GM12878 (cell line): ENCODE results near the gene SMARCAL1. TPM values are rescaled to one million over a fixed set of nuclear protein-coding genes. Genes with fewer than 3 reads are reported as not detected.

Experiments used
- ATAC-seq: fragments of 200-7000 bp; cut with Tn5 transposase; 3 replicates; pipeline ENCODE4 v1.9.1; 2020; ENCODE audit warnings: mild to moderate bottlenecking, moderate library complexity
- BruUV-seq: library from RNA; stranded (reverse); fragments of 400-500 nt; replicated peaks from 2 replicates; lab custom pipeline; 2021; lab: Mats Ljungman, UMichigan
- CTCF ChIA-PET: fragments of 300-600 bp; sonication (Branson Sonifier 250); formaldehyde crosslinking; extraction: SDS; loops from one replicate; lab custom pipeline; 2021; ENCODE audit warnings: inconsistent platforms; lab: Yijun Ruan, JAX
- POLR2A ChIA-PET: fragments of 350-600 bp; formaldehyde crosslinking; extraction: SDS; loops from one replicate; lab custom pipeline; 2021; ENCODE audit warnings: inconsistent platforms; lab: Charles Lee
- RAD21 ChIA-PET: fragments of 300-600 bp; sonication (Branson Sonifier 250); formaldehyde crosslinking; loops from one replicate; lab custom pipeline; 2023; ENCODE audit warnings: antibody characterized with exemption; ENCODE audit not compliant: unreplicated experiment; lab: Charles Lee
- SMC1A ChIA-PET: fragments of 300-600 bp; sonication (Branson Sonifier 250); formaldehyde crosslinking; loops from one replicate; lab custom pipeline; 2023; ENCODE audit not compliant: unreplicated experiment, uncharacterized antibody; lab: Charles Lee
- DNase-seq: peaks from one replicate; pipeline ENCODE4 v3.0.0-alpha.2; 2011; ENCODE audit warnings: low read depth, low spot score
- FAIRE-seq: peaks from 3 replicates; lab custom pipeline; 2011; peaks lifted over from hg19 to GRCh38; lab: Jason Lieb, UNC
- H2AFZ ChIP-seq: 2 replicates; pipeline ENCODE4 v1.6.0; 2011; ENCODE audit warnings: low read depth, low read length, control low read depth; ENCODE audit not compliant: control insufficient read depth
- H3K27ac ChIP-seq: 2 replicates; pipeline ENCODE4 v1.5.1; 2011; ENCODE audit warnings: control low read depth; ENCODE audit not compliant: control insufficient read depth, insufficient read depth
- H3K27me3 ChIP-seq, 2 experiments: replicated peaks in 1 of 2; 2 replicates each; pipeline versions ENCODE4 v1.6.0 to v1.6.1; 2011; ENCODE audit warnings: low read length in 1 of 2; ENCODE audit not compliant: control insufficient read depth in 2 of 2, insufficient read depth in 2 of 2
- H3K36me3 ChIP-seq, 2 experiments: 2 replicates each; pipeline ENCODE4 v1.5.1; 2011; ENCODE audit warnings: low read length in 1 of 2; ENCODE audit not compliant: control insufficient read depth in 2 of 2, insufficient read depth in 2 of 2
- H3K4me1 ChIP-seq: 2 replicates; pipeline ENCODE4 v1.6.1; 2011; ENCODE audit warnings: mild to moderate bottlenecking, low read length, moderate library complexity, mixed read lengths; ENCODE audit not compliant: control insufficient read depth, insufficient read depth
- H3K4me2 ChIP-seq: 2 replicates; pipeline ENCODE4 v1.6.0; 2011; ENCODE audit warnings: control low read depth; ENCODE audit not compliant: control insufficient read depth, insufficient read depth
- H3K4me3 ChIP-seq: fragments of 200-600 bp; sonication (generic); 2 replicates; pipeline ENCODE4 v1.5.1; 2016
- H3K79me2 ChIP-seq: 2 replicates; pipeline ENCODE4 v1.6.0; 2011; ENCODE audit warnings: low read length; ENCODE audit not compliant: control insufficient read depth, insufficient read depth
- H3K9ac ChIP-seq: 2 replicates; pipeline ENCODE4 v1.8.0; 2011; ENCODE audit warnings: low read length, control low read depth, mixed read lengths; ENCODE audit not compliant: control insufficient read depth, insufficient read depth
- H3K9me3 ChIP-seq: replicated peaks from 3 replicates; pipeline ENCODE4 v1.5.1; 2011; ENCODE audit warnings: mild to moderate bottlenecking, low read length; ENCODE audit not compliant: control insufficient read depth, insufficient read depth
- H4K20me1 ChIP-seq: 2 replicates; pipeline ENCODE4 v1.6.0; 2011; ENCODE audit not compliant: control insufficient read depth, insufficient read depth
- ASH2L ChIP-seq: fragments of 300-600, 200-600 bp; sonication (generic); IDR thresholded peaks from 2 replicates; pipeline ENCODE4 v1.6.1; 2017; ENCODE audit warnings: low read depth, mild to moderate bottlenecking, borderline replicate concordance
- ATF3 ChIP-seq: IDR thresholded peaks from 2 replicates; pipeline ENCODE4 v1.6.1; 2011; ENCODE audit warnings: low read depth, mild to moderate bottlenecking, low read length, moderate library complexity, borderline replicate concordance; ENCODE audit errors: extremely low read depth
- CTCF ChIP-seq, 3 experiments: IDR thresholded peaks in 2 of 3; conservative IDR thresholded peaks in 1 of 3; 2 replicates each; pipeline ENCODE4 v1.5.1; 2011; ENCODE audit warnings: low read depth in 3 of 3, low read length in 3 of 3, mild to moderate bottlenecking in 3 of 3, control low read depth in 2 of 3, moderate library complexity in 2 of 3, inconsistent platforms in 1 of 3, mixed read lengths in 1 of 3; ENCODE audit not compliant: control insufficient read depth in 2 of 3, insufficient read depth in 1 of 3; ENCODE audit errors: extremely low read depth in 1 of 3
- EP300 ChIP-seq, 2 experiments: fragments of 150-350 bp in 1 of 2; IDR thresholded peaks; 2 replicates each; pipeline ENCODE4 v1.6.1; 2011 to 2012; ENCODE audit warnings: low read depth in 2 of 2, low read length in 2 of 2, borderline replicate concordance in 1 of 2, improper control_type of control experiment in 1 of 2, inconsistent platforms in 1 of 2; ENCODE audit not compliant: control insufficient read depth in 1 of 2
- ESRRA ChIP-seq: IDR thresholded peaks from 2 replicates; pipeline ENCODE4 v1.6.1; 2012; ENCODE audit warnings: mild to moderate bottlenecking, low read length, improper control_type of control experiment
- IRF4 ChIP-seq: IDR thresholded peaks from 2 replicates; pipeline ENCODE4 v1.6.1; 2011; ENCODE audit warnings: low read depth, low read length
- LARP7 ChIP-seq: fragments of 450-650 bp; IDR thresholded peaks from 2 replicates; pipeline ENCODE4 v1.6.1; 2017; ENCODE audit warnings: mild to moderate bottlenecking
- MTA2 ChIP-seq: fragments of 450-650 bp; IDR thresholded peaks from 2 replicates; pipeline ENCODE4 v1.6.1; 2016; ENCODE audit warnings: low read depth, mild to moderate bottlenecking, moderate library complexity
- NBN ChIP-seq: fragments of 450-650 bp; IDR thresholded peaks from 2 replicates; pipeline ENCODE4 v1.6.1; 2016
- PKNOX1 ChIP-seq: fragments of 450-650 bp; IDR thresholded peaks from 2 replicates; pipeline ENCODE4 v1.6.1; 2016; ENCODE audit warnings: mild to moderate bottlenecking
- PML ChIP-seq: IDR thresholded peaks from 2 replicates; pipeline ENCODE4 v1.6.1; 2012; ENCODE audit warnings: low read length, inconsistent platforms
- RB1 ChIP-seq: fragments of 450-650 bp; formaldehyde crosslinking; IDR thresholded peaks from 2 replicates; pipeline ENCODE4 v1.6.1; 2017; ENCODE audit warnings: mild to moderate bottlenecking, borderline replicate concordance
- RBBP5 ChIP-seq: fragments of 200-600 bp; sonication (generic); conservative IDR thresholded peaks from 2 replicates; pipeline ENCODE4 v1.6.1; 2016
- SIN3A ChIP-seq: IDR thresholded peaks from 2 replicates; pipeline ENCODE4 v1.6.1; 2012; ENCODE audit warnings: low read depth, low read length, improper control_type of control experiment
- TARDBP ChIP-seq: IDR thresholded peaks from 2 replicates; pipeline ENCODE4 v1.6.1; 2016; ENCODE audit warnings: borderline replicate concordance
- WGBS: methylation state at CpG from one replicate; pipeline ENCODE4 v1.1.6; 2016; ENCODE audit warnings: low lambda C conversion rate; ENCODE audit not compliant: insufficient replicate concordance, insufficient coverage; ENCODE audit errors: missing lambda C conversion rate; 5-methylcytosine and 5-hydroxymethylcytosine counted together
- in situ Hi-C: fragments of 300-500 bp; cut with MboI; formaldehyde crosslinking; loops from 9 replicates; pipeline ENCODE4 v1.14.3; 2018; ENCODE audit warnings: mixed read lengths
- intact Hi-C: fragments of 100-400 bp; cut with micrococcal nuclease; formaldehyde crosslinking; loops from one replicate; pipeline ENCODE4 v1.14.2; 2022; ENCODE audit not compliant: unreplicated experiment
- polyA plus RNA-seq, 11 experiments: library from polyadenylated mRNA; depleted of rRNA in 4 of 11; unstranded in 6 of 11; stranded (reverse) in 5 of 11; fragments of >200 nt; fragmentation: Nextera tagmentation in 4 of 11; fragmentation: Illumina TruSeq in 1 of 11; extraction: Ambion mirVana in 4 of 11; extraction: Trizol in 1 of 11; gene quantifications; 1 replicate in 1 of 11; 2 replicates in 10 of 11; pipeline versions ENCODE4 v1.2.1 to v1.2.3, GENCODE V29; 2011 to 2016; ENCODE audit warnings: inconsistent platforms in 2 of 11, missing spikeins in 2 of 11, low read depth in 1 of 11
- total RNA-seq, 4 experiments: library from RNA; depleted of rRNA in 3 of 4; stranded (reverse); fragments of >200 nt in 3 of 4; fragmentation: Illumina TruSeq in 1 of 4; extraction: Trizol in 1 of 4; gene quantifications; 2 replicates each; pipeline versions ENCODE4 v1.2.1 to v1.2.3, GENCODE V29; 2013 to 2021

The SMARCAL1 gene
- total and polyA plus RNA-seq, 10 of the 15 experiments (the other 5 are each of a cell fraction or from before 2014, with no cell fraction given): 10.8 to 32.9 (median 21.8) TPM

- no peak for TF ChIP-seq ASH2L
- no peak for TF ChIP-seq SIN3A
- TF ChIP-seq ATF3: no peak
- TF ChIP-seq IRF4: no peak
- TF ChIP-seq PML: no peak
- no peak for TF ChIP-seq PKNOX1
- TF ChIP-seq ESRRA: no peak
Observed at GRCh38 chr2:216389570-216389969, 22.7 kb upstream of the SMARCAL1 start (continued).

GRCh38 chr2:216391401-216391800, 20.9 kb upstream of the SMARCAL1 start:
- no peak for DNase-seq
- no TSS peak for BruUV-seq
- intact Hi-C loops: no loop called here
- H2AFZ ChIP-seq: no peak overlapping the region
- TF ChIP-seq LARP7 (no peak), IRF4 (no peak), MTA2 (no peak), RB1 (no peak), RBBP5 (no peak), CTCF (IDR thresholded peaks at IDR 0.05 in 2 of 3, conservative IDR thresholded peaks at IDR 0.05 in 1 of 3; ENCODE audit: control insufficient read depth in 2 of 3, extremely low read depth in 1 of 3, insufficient read depth in 1 of 3, low read depth in 3 of 3, low read length in 3 of 3) (no peak), NBN (no peak), TARDBP (no peak), EP300 (IDR thresholded peaks at IDR 0.05; ENCODE audit: borderline replicate concordance in 1 of 2, control insufficient read depth in 1 of 2, low read depth in 2 of 2, low read length in 2 of 2) (no peak)
- no peaks in the 10 kb centered on the region for H3K36me3 ChIP-seq
- H3K27ac ChIP-seq: no peak overlapping the region
- no peak for FAIRE-seq
- H3K4me3 ChIP-seq: no peak overlapping the region
- SMC1A ChIA-PET: no interaction called here
- POLR2A ChIA-PET: interaction anchor here (1.1 kb wide), 1 partner anchor 10 kb away, joined by 4 read pairs; no protein-coding TSS in a partner anchor
- no peaks in the 10 kb centered on the region; a peak in 1 of 4 replicates for H3K27me3 ChIP-seq
- RAD21 ChIA-PET: no interaction called here
- in situ Hi-C loops: no loop called here
- no peaks in the 10 kb centered on the region for H3K4me1 ChIP-seq
- no peaks in the 10 kb centered on the region for H4K20me1 ChIP-seq
- WGBS: 40% methylated on average over 6 of the region's 6 CpGs
- ATAC-seq: no peak
- H3K9ac ChIP-seq: no peak overlapping the region
- no peak overlapping the region for H3K4me2 ChIP-seq
- CTCF ChIA-PET: no interaction called here
- H3K9me3 ChIP-seq: no peaks in the 10 kb centered on the region
- H3K79me2 ChIP-seq: no peaks in the 10 kb centered on the region
